ENCODE data around the gene LCE3B. TPM values are rescaled to one million over a fixed set of nuclear protein-coding genes. Genes with fewer than 3 reads are reported as not detected.
"Not testable (repeated sequence)": the region's sequence is repeated elsewhere in the genome, so short reads cannot be mapped to it uniquely, and the experiment has no call there.

LCE3B gene
- total RNA-seq = not detected

GRCh38 chr1:152613511-152613910 lies at the start of gene LCE3B:
Gene LCE3B, plus strand, starts transcription at chr1:152613811. Its CDS starts 0 bp downstream, at chr1:152613811.
- no peak for DNase-seq (ENCODE audit: low spot score)

GRCh38 chr1:152565115-152565514 lies 48.5 kb upstream of the LCE3B start:
- DNase-seq (ENCODE audit: low spot score) = no peak

- DNase-seq (ENCODE audit: low spot score) = no peak
Observed at GRCh38 chr1:152565535-152566215, 47.9 kb upstream of the LCE3B start.

- DNase-seq (ENCODE audit: low spot score) = no peak
Observed at GRCh38 chr1:152566681-152567080, 46.9 kb upstream of the LCE3B start, which contains the start of gene LCE3E. Gene LCE3E, minus strand, starts transcription at chr1:152566780. Its CDS starts 572 bp downstream, at chr1:152566208.

- no peak for DNase-seq (ENCODE audit: low spot score)
Observed at GRCh38 chr1:152577168-152577567, 36.4 kb upstream of the LCE3B start.

- DNase-seq (ENCODE audit: low spot score) = not testable (repeated sequence)
Observed at GRCh38 chr1:152579526-152579925, 34.1 kb upstream of the LCE3B start.

- no peak for DNase-seq (ENCODE audit: low spot score)
Observed at GRCh38 chr1:152580433-152580832, 33.2 kb upstream of the LCE3B start, which contains the start of gene LCE3D. Gene LCE3D, minus strand, starts transcription at chr1:152580516. Its CDS starts 580 bp downstream, at chr1:152579936.

GRCh38 chr1:152582647-152583046 lies 31.0 kb upstream of the LCE3B start:
- no peak for DNase-seq (ENCODE audit: low spot score)

GRCh38 chr1:152585586-152585985 lies 28.0 kb upstream of the LCE3B start:
- no peak for DNase-seq (ENCODE audit: low spot score)

- DNase-seq (ENCODE audit: low spot score) = no peak
Observed at GRCh38 chr1:152596986-152597385, 16.6 kb upstream of the LCE3B start.

- DNase-seq (ENCODE audit: low spot score) = no peak
Observed at GRCh38 chr1:152599934-152600333, 13.7 kb upstream of the LCE3B start, which contains the start of gene LCE3C. Gene LCE3C, plus strand, starts transcription at chr1:152600234. Its CDS starts 498 bp downstream, at chr1:152600732.

- no peak for DNase-seq (ENCODE audit: low spot score)
Observed at GRCh38 chr1:152621993-152622392, 8.4 kb downstream of the LCE3B start.

- DNase-seq (ENCODE audit: low spot score) = no peak
Observed at GRCh38 chr1:152622803-152623202, 9.2 kb downstream of the LCE3B start, which contains the start of gene LCE3A. Gene LCE3A, minus strand, starts transcription at chr1:152623103. Its CDS starts 0 bp downstream, at chr1:152623103.

- no peak for DNase-seq (ENCODE audit: low spot score)
Observed at GRCh38 chr1:152623203-152623844, 9.7 kb downstream of the LCE3B start.

GRCh38 chr1:152626744-152627143 lies 13.1 kb downstream of the LCE3B start:
- DNase-seq (ENCODE audit: low spot score) = no peak

GRCh38 chr1:152630596-152630995 lies 17.0 kb downstream of the LCE3B start:
- DNase-seq (ENCODE audit: low spot score) = no peak

- no peak for DNase-seq (ENCODE audit: low spot score)
Observed at GRCh38 chr1:152640351-152640750, 26.7 kb downstream of the LCE3B start.

- DNase-seq (ENCODE audit: low spot score) = no peak
Observed at GRCh38 chr1:152643945-152644344, 30.3 kb downstream of the LCE3B start.

- no peak for DNase-seq (ENCODE audit: low spot score)
Observed at GRCh38 chr1:152645146-152645545, 31.5 kb downstream of the LCE3B start.

GRCh38 chr1:152646656-152647055 lies 33.0 kb downstream of the LCE3B start:
- no peak for DNase-seq (ENCODE audit: low spot score)

- peak; percentile 53 for DNase-seq (ENCODE audit: low spot score)
Observed at GRCh38 chr1:152654110-152654509, 40.5 kb downstream of the LCE3B start.

GRCh38 chr1:152656459-152656858 lies 42.8 kb downstream of the LCE3B start:
- DNase-seq (ENCODE audit: low spot score) = no peak

GRCh38 chr1:152657677-152658076 lies 44.1 kb downstream of the LCE3B start:
- no peak for DNase-seq (ENCODE audit: low spot score)

All from mucosa of gallbladder (tissue), 1 donor.